ENCODE measurements around the gene ACVR1B. TPM values are rescaled to one million over a fixed set of nuclear protein-coding genes. Genes with fewer than 3 reads are reported as not detected.

The ACVR1B gene
- total RNA-seq, 4 donors from 2014 or later, result 14.8 to 16.3 (median 15.4) TPM

- TF ChIP-seq, protein P1, sequence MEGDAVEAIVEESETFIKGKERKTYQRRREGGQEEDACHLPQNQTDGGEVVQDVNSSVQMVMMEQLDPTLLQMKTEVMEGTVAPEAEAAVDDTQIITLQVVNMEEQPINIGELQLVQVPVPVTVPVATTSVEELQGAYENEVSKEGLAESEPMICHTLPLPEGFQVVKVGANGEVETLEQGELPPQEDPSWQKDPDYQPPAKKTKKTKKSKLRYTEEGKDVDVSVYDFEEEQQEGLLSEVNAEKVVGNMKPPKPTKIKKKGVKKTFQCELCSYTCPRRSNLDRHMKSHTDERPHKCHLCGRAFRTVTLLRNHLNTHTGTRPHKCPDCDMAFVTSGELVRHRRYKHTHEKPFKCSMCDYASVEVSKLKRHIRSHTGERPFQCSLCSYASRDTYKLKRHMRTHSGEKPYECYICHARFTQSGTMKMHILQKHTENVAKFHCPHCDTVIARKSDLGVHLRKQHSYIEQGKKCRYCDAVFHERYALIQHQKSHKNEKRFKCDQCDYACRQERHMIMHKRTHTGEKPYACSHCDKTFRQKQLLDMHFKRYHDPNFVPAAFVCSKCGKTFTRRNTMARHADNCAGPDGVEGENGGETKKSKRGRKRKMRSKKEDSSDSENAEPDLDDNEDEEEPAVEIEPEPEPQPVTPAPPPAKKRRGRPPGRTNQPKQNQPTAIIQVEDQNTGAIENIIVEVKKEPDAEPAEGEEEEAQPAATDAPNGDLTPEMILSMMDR (IDR thresholded peaks at IDR 0.05; ENCODE audit: low read depth), result no peak
These were observed 43.6 kb upstream of the ACVR1B start for GRCh38 chr12:51907856-51908425.

DNA sequence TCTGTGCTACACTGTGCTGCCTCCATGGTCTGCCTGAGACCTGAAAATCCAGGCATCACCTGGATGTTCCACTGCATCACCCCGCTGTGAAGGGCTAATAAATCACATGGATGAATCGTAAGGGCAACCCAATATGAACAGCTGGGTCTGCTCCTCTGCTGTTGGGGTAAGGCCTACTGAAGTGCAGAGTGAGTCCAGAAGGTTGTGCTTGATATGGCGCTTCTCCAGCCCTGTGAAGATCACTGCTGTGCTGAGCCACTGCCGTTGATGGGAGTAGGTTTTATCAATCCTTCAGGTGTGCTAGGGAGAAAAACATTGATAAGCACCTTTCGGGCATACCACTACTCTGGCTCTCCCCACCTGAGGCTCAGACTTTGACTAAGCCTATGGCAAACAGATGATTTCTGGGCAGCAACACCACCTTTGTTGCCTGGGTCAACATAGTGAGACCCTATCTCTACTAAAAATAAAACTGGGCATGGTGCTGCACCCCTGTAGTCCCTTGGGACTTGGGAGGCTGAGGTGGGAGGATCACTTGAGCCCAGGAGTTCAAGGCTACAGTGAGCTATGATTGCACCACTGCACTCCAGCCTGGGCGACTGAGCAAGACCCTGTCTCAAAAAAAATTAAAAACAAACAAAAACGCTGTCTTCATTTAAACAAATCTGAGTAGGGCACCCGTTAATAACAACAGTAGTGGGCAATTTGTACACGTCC lies 42.5 kb upstream of the ACVR1B start:
- TF ChIP-seq, protein P1 (IDR thresholded peaks at IDR 0.05; ENCODE audit: low read depth), result no peak

DNA sequence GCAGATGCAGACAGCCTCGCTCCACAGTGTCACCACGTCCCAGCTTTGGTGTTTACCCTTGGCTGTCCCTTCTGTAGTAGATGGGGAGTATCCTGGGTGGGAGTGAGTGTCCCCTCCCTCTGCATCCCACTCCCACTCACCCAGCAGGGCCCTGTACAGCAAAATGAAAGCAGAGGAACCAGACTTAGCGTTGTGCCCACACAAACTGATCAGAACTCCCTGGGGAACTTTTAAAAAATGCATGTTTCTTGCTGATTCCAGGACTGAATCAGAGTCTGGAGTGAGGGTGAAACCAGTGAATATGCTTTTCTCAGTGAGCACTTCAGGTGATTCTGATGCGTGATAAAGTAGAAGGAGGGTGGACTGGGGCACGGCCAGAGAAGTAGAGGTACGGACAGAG lies 41.3 kb upstream of the ACVR1B start:
- TF ChIP-seq, protein P1 (IDR thresholded peaks at IDR 0.05; ENCODE audit: low read depth), result no peak

DNA sequence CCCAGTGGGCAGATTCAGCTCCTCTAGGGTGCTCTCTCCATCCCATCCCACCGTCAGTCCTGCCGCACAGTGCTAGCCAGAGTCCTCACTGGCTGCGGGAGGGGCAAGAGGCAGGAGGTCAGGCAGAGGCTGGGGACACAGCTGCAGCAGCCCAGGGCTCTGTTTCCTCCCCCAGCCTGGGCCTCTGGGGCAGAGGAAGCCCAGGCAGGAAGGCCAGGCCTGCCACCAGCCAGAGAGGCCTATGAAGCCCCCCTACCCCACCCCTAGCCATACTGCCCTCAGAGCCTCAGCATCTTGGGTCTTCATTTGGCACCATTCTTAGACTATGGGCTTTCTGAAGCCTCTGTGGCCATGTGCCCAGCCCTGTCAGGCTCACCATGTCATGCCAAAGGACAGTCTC lies 40.8 kb upstream of the ACVR1B start:
- TF ChIP-seq, protein P1 (IDR thresholded peaks at IDR 0.05; ENCODE audit: low read depth), result no peak

GRCh38 chr12:51911307-51911706 lies 40.2 kb upstream of the ACVR1B start:
- TF ChIP-seq, protein P1 (IDR thresholded peaks at IDR 0.05; ENCODE audit: low read depth), result no peak

DNA sequence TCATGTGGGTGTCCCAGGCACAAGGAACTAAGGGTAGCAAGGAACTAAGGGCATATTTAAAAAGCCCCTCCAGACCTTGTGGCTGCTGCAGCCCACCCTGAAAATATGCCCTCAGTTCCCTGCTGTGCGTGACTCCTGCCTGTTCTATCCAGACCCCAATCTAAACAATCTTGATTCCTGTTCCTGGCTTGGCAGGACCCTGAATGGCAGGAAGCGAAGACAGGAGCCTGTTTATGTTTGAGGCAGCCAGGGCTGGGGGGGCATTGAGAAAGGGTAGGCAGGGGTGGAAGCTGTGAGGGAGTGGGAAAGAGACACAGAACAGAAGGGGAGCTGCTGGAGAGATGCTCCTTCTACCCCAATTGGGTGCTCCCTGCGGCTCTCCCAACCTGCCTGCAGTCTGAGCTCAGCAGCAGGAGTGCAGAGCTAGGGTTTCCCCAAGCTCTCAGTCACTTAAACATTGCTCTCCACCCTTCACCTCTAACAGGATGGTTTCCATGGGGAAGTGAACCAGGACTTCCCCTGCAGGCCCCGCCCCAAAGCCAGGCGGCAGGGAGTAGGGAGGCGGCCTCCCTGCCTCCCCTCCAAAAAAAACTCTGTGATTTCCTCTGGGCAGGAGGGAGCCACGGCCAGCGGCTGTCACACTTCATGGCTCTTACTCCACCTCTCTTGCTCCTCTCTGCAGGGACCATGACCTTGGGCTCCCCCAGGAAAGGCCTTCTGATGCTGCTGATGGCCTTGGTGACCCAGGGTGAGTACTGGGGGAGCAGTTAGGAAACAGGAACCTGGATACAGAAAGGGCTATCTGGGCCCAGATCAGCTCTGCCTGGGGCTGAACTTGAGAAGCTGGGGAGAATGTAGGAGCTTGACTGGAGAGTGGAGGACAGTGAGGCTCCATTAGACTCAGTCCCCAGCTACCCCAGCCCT lies 39.4 kb upstream of the ACVR1B start:
- TF ChIP-seq, protein P1 (IDR thresholded peaks at IDR 0.05; ENCODE audit: low read depth), result no peak
